Rectal smooth muscle tissue (tissue), 1 donor: Measurements from ENCODE around the gene RAPGEF4.
"Not testable (repeated sequence)": the region's sequence is repeated elsewhere in the genome, so short reads cannot be mapped to it uniquely, and the experiment has no call there.

Source experiments
- H3K27ac ChIP-seq: one replicate; pipeline ENCODE4 v1.7.0; 2013; ENCODE audit warnings: low read depth, low read length, inconsistent platforms
- H3K27me3 ChIP-seq: one replicate; pipeline ENCODE4 v1.7.0; 2013; ENCODE audit warnings: low read length; ENCODE audit not compliant: control insufficient read depth, insufficient read depth
- H3K36me3 ChIP-seq: one replicate; pipeline ENCODE4 v1.7.0; 2013; ENCODE audit warnings: low read length; ENCODE audit not compliant: control insufficient read depth, insufficient read depth
- H3K4me1 ChIP-seq: one replicate; pipeline ENCODE4 v1.7.0; 2013; ENCODE audit warnings: low read length; ENCODE audit not compliant: control insufficient read depth, insufficient read depth
- H3K4me3 ChIP-seq: one replicate; pipeline ENCODE4 v1.7.0; 2013; ENCODE audit warnings: low read length
- H3K9ac ChIP-seq: one replicate; pipeline ENCODE4 v1.7.0; 2013; ENCODE audit warnings: low read length

Gene RAPGEF4

GRCh38 chr2:173086518-173087213, 351.0 kb downstream of the RAPGEF4 start:
- Histone ChIP-seq H3K27ac (peak overlapping the region; percentile 76), H3K36me3 (no peaks in the 10 kb centered on the region), H3K4me1 (peaks cover 30% of the 10 kb centered on the region), H3K4me3 (peak overlapping the region; percentile 22), H3K9ac (no peak overlapping the region), H3K27me3 (no peaks in the 10 kb centered on the region)

GRCh38 chr2:173087214-173087581, 351.6 kb downstream of the RAPGEF4 start:
- Histone ChIP-seq H3K27ac (peak overlapping the region; percentile 76), H3K4me3 (no peak overlapping the region), H3K9ac (no peak overlapping the region), H3K27me3 (no peaks in the 10 kb centered on the region), H3K36me3 (no peaks in the 10 kb centered on the region), H3K4me1 (peaks cover 35% of the 10 kb centered on the region)

DNA sequence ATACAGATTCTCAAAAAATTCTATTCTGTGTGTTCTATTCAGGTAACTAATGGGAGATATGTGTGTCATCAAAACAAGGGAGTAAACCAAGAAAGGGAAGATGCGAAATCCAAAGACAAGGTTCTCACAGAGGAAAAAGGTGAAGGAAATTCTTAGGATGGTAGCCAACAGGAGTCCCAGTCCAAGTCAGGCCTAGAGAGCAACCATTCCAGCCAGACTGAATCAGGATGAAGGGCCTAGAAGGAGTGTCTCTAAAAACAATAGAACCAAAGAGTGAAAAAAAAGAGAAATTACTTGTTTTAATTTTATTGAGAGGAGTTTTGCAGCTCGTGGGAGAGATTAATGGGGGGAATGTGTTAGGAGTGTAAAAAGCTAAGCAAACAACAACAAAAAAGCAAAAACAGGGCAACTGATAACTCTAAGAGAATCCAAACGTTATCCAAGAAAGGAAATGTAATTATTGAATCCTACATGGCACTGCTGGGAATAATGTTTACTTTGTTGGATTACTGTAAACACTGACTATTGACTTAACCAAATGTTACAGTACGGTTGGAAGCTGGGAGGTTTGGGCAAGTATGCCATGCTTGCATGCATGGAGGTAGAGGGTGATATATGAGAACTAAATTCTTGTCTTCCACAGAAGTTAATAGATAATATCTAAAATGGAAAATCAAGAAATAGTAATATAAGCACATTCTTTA, 352.3 kb downstream of the RAPGEF4 start:
- Histone ChIP-seq H3K27me3 (no peaks in the 10 kb centered on the region), H3K36me3 (no peaks in the 10 kb centered on the region), H3K9ac (no peak overlapping the region), H3K4me1 (peaks cover 37% of the 10 kb centered on the region), H3K27ac (peak overlapping the region; percentile 67), H3K4me3 (no peak overlapping the region)

DNA sequence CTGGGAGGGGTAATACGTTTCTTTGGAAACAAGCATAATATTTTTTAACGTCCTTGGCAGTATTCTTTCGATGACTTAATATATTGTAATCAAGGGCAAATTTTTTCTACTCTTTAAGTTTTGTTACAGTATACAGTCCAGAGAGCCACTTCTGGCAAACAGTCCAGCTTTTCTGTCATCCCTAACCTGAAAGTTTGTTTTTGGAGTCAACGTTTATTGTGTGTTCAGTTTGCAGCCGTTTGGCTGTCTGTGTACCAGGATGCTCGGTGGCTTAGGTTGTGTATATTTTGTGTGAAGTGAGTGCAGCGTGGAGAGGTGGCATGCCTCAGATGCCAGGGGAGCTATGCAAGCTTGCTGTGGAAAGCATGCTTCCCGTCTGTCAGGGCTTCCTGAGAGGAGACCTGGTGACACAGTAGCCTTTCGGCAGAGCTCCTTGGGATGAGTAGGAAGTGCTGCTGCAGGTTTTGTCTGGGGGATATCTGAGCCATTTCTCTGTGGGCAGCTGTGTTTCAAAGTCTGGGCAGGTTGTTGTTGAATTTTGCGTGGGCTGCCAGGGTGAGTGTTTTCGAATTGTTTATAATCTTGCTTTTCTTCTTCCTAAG, 354.7 kb downstream of the RAPGEF4 start:
- no peaks in the 10 kb centered on the region for H3K27me3 ChIP-seq
- H3K4me3 ChIP-seq = no peak overlapping the region
- no peaks in the 10 kb centered on the region for H3K36me3 ChIP-seq
- peak overlapping the region; percentile 86 for H3K27ac ChIP-seq
- peaks cover 37% of the 10 kb centered on the region for H3K4me1 ChIP-seq
- H3K9ac ChIP-seq = no peak overlapping the region

- H3K27ac ChIP-seq = peak overlapping the region; percentile 86
- peak overlapping the region; percentile 7 for H3K4me3 ChIP-seq
- H3K9ac ChIP-seq = no peak overlapping the region
- peaks cover 40% of the 10 kb centered on the region for H3K4me1 ChIP-seq
- no peaks in the 10 kb centered on the region for H3K27me3 ChIP-seq
- no peaks in the 10 kb centered on the region for H3K36me3 ChIP-seq
These were observed 355.5 kb downstream of the RAPGEF4 start for GRCh38 chr2:173090973-173091660.

DNA sequence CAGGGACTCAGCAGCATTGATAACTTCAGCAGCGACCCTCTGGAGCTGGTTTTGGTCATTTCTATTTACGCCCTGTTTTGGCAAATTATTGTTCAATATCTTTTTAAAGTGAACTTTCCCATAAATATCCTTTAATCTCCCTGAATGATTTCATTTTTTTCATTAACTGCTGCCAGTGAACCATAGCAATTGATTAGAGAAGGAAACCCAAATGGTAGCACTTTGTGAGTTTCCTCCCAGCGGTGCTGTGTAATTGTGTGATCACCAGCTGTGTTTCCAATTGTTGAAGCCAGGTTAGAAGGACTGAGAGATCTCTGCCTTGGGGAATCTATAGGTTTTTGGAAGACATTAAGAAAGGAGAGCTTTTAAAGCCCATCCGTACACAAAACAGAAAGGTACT, 356.3 kb downstream of the RAPGEF4 start:
- Histone ChIP-seq H3K4me3 (no peak overlapping the region), H3K27me3 (no peaks in the 10 kb centered on the region), H3K27ac (peak overlapping the region; percentile 86), H3K4me1 (peaks cover 33% of the 10 kb centered on the region), H3K9ac (no peak overlapping the region), H3K36me3 (no peaks in the 10 kb centered on the region)

DNA sequence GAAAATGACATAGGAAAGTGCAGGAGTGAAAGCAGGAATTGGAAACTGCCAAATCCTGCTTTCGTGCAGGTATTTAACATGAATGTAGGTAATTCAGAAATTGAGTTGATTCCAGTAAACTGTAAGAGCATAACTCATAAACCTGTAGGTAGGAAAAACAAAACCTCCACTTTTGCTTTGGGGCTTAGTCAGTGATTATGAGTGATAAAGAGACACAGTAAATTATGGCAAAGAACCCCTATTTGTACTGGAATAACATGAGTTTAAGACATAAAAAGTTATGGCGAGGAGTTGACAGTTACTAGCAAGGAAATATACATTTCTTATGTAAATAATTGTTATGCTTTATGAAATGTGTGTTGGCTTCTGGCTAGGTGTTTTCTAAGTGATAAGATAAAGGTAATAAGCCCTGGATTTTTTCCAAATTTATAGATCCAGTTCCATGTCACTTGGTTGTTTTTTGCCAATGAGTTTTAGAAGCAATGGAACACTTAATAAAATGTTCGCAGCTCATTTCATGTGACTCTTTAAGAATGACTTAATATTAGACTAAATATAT, 357.3 kb downstream of the RAPGEF4 start:
- peak overlapping the region; percentile 86 for H3K27ac ChIP-seq
- H3K9ac ChIP-seq = no peak overlapping the region
- H3K4me3 ChIP-seq = no peak overlapping the region
- H3K27me3 ChIP-seq = no peaks in the 10 kb centered on the region
- H3K36me3 ChIP-seq = no peaks in the 10 kb centered on the region
- peaks cover 30% of the 10 kb centered on the region for H3K4me1 ChIP-seq

- not testable (repeated sequence) for H3K27me3 ChIP-seq, H3K4me3 ChIP-seq, H3K9ac ChIP-seq, H3K27ac ChIP-seq, H3K36me3 ChIP-seq
- peaks cover 26% of the 10 kb centered on the region for H3K4me1 ChIP-seq
These were observed 358.0 kb downstream of the RAPGEF4 start for GRCh38 chr2:173093617-173094016.

DNA sequence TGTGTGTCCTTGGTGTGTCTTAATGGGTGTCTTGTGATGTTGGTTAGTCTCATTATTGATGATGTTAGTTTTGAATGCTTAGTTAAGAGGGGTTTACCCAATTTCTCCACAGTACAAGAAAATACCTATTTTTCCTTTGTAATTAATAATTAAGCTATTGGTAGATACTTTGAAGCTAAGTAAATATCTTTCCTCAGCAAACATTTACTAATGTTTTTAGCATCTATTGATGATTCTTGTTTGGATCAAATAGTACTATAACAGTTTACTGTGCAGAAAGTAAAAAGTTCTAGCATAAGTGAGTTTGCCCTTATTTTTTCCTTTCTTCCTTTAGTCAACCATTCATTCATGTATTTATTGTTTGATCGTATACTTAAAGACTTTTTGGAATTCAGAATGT, 359.1 kb downstream of the RAPGEF4 start:
- no peak overlapping the region for H3K9ac ChIP-seq

GRCh38 chr2:173095356-173095755, 359.7 kb downstream of the RAPGEF4 start:
- Histone ChIP-seq H3K27me3 (no peaks in the 10 kb centered on the region), H3K36me3 (no peaks in the 10 kb centered on the region), H3K27ac (no peak overlapping the region), H3K4me3 (no peak overlapping the region), H3K4me1 (peaks cover 18% of the 10 kb centered on the region), H3K9ac (no peak overlapping the region)

More for the DNA sequence above, 359.1 kb downstream of the RAPGEF4 start:
- Histone ChIP-seq H3K4me3 (no peak overlapping the region), H3K27ac (no peak overlapping the region), H3K27me3 (no peaks in the 10 kb centered on the region), H3K4me1 (peaks cover 22% of the 10 kb centered on the region), H3K36me3 (no peaks in the 10 kb centered on the region)

DNA sequence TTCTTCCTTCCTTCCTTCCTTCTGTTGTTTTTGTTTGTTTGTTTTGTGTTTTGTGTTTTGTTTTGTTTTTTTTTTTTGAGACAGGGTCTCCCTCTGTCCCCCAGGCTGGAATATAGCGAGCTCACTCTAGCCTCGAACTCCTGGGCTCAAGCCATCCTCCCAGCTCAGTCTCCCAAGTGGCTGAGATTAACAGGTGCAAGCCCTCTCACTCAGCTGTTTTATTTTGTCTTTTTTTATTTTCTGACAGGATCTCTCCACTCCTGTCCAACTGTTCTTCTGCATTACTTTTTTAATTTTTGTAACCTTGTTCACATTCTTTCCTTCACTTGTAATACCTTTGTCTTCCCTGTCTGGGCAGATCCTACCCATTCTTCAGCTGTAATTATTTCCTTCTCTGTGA, 363.6 kb downstream of the RAPGEF4 start:
- Histone ChIP-seq H3K27ac (no peak overlapping the region), H3K9ac (no peak overlapping the region), H3K27me3 (no peaks in the 10 kb centered on the region), H3K4me1 (peaks cover 12% of the 10 kb centered on the region), H3K36me3 (no peaks in the 10 kb centered on the region), H3K4me3 (no peak overlapping the region)

- Histone ChIP-seq H3K9ac (no peak overlapping the region), H3K4me3 (no peak overlapping the region), H3K4me1 (peaks cover 12% of the 10 kb centered on the region), H3K27ac (no peak overlapping the region), H3K36me3 (no peaks in the 10 kb centered on the region), H3K27me3 (no peaks in the 10 kb centered on the region)
These were observed 364.2 kb downstream of the RAPGEF4 start for GRCh38 chr2:173099804-173100203.
